Stimulated activated CD8-positive, alpha-beta memory T cell treated with anti-CD3 and anti-CD28 coated beads, Interleukin-4, amount 100 ng/mL, for 1 hour (primary cell): ENCODE measurements around the gene RBKS.
A peak's percentile ranks its signal among the peaks of the same experiment; 100 is the strongest.
"Not testable (repeated sequence)": the region's sequence is repeated elsewhere in the genome, so short reads cannot be mapped to it uniquely, and the experiment has no call there.

Experiments used
- DNase-seq, 2 donors: peaks; one replicate each; pipeline ENCODE4 v3.0.0-alpha.2; 2020; ENCODE audit warnings: low read depth in 2 of 2, low spot score in 1 of 2

The RBKS gene

DNA sequence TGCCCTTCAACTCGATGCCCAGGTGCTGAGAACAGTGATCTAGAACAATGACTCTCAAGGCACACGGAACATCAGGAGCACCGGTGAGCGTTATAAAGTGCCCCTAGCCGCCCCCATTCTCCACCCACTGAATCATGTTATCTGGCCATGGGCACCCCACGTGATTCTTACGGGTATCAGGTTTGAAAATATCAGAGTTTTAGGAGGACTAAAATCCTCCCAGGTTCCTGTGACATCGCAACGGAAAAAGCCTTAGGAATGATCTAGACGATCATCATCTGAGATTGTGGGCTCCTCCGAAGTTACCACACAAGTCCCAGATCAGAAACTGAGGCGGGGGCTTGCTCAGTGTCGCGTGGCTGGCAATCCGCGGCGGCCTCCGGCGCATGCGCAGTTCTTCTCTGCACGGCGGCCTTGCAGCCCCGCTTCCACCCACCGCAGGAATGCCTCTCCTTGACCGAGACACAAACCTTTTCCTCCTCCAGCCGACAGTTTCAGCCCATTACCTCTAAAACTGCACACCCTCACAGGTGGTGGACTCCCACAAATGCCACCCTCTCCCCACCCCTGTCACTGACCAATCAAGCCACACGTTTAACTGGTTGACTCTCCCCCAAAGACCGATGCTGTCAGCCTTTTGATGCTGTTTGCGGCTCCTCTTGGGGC, 124.4 kb downstream of the RBKS start:
- DNase-seq, result peak in 1 of 2 donors; percentile 17

DNA sequence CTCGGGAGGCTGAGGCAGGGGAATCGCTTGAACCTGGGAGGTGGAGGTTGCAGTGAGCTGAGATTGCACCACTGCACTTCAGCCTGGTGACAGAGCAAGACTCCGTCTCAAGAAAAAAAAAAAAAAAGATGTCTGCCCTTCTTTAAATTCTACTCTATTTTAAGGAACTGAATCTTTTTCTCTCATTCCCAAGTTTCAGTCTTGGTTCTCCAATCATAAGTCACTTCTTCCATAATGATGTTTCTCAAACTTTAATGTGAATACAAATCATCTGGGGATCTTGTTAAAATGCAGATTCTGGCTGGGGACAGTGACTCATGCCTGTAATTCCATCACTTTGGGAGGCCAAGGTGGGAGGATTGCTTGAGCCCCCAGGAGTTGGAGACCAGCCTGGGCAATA, 125.7 kb downstream of the RBKS start:
- not testable (repeated sequence) for DNase-seq

DNA sequence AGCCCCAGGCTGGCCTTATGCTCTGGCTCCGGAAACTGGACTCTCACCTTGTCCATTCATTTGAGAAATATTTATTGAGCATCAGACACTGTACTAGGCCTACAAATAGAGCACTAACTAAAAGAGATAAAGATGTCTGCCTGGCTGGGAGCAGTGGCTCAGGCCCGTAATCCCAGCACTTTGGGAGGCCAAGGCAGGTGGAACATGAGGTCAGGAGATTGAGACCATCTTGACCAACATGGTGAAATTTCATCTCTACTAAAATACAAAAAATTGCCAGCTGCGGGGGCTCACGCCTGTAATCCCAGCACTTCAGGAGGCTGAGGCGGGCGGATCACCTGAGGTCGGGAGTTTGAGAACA, 126.3 kb downstream of the RBKS start:
- DNase-seq, result no peak

DNA sequence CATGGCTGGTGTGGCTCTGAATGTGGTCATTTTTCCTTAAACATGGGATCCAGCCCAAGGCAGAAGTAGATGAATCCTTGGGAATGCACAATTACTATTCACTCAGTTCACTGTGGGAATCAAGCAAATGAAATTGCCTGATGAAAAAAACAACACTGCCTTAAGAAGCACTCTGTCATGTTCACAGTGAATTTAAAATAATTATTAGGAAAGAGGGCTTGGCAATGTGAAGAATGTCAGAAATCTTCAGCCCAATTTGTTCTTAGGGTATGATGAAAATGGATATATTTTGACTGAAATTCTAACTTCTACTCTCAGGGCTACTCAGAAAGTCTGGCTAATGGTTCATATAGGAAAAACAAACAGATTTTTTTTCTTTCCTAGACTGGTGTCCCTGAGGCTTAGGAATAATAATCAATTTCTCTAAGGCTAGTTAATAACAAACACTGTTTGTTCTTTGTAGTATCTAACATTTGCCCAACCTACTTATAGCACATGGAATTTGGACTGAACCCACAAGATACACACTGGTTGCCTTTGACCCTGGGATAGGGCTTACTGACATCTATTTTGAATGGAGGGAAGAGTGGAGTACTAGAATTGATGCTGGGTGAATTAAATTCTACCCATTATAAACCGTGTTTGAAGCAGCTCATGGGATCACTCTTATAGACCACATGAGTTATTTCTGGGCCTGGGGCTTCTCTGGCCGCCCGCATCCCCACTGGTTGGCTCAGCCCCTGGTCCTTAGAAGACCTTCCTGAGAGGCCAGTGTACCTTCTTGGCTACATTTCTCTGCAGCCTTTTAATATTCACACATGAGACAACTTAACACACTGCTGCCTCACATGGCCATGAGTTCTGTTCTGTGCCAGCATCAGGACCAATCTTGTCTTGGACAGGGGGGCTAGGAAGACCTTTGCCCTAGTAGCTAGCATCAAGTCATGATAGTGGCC, 127.0 kb downstream of the RBKS start:
- no peak for DNase-seq

DNA sequence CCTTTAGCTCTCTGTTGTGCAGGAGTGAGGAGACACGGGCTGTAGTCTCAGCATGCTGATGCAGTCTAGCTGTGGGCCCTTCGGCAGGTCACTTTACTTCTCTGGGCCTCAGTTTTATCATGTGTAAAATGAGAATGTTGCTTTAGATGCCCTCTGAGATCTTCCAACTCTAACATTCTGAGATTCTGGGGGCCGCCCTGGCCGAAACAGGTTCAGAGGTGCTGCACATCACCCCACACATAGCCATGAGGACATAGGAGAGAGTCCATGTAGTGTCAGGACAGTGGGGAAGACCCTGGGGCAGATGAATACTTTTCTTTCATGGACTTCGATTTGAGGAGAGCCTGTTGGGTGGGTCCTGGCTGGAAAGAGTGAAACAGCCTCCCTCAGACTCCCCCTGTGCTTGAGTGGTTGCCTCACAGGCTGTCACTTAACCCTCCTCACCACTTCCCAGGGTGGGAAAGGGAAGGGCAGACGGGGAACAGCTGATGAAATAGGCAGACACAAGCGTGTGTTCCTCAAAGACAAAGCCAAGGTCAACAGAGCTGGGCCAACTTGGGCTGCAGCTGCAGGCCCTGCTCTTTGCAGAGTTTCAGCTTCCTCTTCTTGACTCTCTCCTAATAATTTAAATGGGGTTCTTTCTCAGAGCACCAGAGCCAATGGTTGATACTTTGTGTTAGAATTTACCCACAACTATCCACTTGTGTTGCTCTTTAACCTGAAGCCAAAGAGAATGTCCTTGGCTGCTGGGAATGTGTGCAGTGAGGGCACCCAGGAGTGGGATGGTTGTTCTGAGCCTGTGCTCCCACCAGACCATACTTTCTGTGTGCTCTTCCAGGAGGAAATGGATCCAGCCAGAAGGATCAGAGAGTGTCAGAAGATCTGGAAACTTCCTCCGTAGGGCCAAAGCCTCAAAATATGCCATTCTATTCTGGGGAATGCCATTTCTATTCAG, 133.4 kb downstream of the RBKS start:
- DNase-seq, result no peak

DNA sequence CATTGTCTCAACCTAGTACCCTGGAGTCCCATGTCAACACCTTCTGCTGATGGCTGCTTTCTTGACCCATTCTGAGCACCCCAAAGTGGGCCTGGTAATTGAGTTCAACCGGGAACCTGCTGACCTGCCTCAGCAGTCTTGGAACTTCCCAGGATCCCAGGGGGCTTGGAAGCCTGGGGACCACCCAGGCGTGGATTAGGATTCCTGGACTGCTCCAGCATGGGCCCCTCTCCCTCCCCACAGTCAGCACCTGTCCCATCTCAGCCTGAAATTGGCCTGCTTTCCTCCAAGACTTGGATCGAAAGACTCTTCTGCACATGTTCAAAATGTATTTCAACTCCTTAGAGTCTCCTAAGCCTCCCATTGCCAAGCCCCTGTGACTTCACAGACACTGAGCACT, 134.1 kb downstream of the RBKS start:
- DNase-seq, result no peak

DNA sequence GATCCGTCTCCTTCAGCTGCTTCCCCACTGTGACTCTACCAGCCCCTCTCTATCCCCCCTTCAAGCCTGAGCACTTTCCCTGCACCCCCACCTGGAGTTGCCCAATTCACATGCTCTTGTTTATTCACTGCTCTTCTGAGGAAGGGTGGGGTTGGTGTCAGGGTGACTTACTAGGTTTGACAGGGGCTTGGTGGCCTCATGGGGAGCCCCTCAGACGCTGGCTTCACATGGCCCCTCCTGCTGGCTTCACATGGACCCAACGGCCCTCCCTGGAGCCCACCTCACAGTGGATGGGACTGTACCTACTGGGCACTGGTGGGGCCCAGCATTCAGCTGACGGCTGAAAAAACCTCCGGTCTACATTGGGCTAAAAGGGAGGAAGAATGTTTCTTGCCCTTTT, 135.4 kb downstream of the RBKS start:
- DNase-seq, result no peak

DNA sequence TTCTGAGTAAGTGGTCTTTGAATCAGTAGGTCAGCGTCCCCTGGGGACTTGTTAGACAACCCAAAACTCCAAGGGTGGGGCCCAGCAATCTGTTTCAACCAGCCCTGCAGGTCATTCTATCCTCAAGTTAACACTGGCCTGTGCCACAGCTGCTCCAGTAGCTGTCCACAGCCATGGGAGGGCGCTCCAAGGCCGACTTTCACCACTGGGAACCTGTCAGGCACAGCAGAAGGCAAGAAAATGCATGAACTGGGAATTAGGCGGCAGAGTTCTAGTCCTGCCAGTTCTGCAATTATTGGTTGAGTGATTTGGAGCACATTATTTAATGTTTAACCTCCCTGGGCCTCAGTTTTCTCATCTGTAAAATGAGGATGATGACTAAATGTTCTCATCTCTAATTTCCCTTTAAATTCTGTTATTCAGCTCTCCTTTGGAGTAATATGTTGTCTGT, 136.0 kb downstream of the RBKS start:
- peak; percentile 34 to 46 for DNase-seq

DNA sequence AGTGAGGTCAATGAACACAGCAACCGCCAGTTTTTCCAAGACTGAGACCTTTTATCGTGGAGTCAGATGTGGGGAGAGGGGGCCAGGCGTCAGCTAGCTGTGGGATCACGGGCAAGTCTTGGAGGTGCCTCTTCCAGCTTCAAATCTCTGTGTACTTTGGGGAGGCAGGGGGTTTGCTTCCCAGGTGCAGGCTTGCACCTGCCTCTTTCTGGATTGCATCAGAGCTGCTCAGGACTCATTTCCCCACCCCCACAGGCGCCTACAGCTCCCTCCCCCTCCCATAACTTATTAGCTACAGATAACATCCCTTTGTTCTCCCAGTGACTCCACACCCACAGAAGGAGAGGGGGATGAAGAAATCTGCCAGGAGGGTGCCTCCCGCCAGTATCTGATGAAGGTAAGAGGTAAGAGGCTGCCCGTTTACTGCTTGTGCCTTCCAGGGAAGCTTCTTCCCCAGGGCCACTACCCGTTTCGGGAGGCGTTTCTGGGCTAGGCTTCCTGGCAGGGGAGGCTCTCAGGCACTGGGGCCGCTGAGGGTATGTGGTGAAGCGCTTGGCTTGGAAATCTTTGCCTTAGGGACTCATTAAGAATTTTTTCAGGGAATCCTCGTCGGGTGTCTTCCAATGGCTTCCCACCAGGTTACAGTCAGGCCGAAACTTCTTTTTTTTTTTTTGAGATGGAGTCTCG, 137.5 kb downstream of the RBKS start:
- no peak for DNase-seq

DNA sequence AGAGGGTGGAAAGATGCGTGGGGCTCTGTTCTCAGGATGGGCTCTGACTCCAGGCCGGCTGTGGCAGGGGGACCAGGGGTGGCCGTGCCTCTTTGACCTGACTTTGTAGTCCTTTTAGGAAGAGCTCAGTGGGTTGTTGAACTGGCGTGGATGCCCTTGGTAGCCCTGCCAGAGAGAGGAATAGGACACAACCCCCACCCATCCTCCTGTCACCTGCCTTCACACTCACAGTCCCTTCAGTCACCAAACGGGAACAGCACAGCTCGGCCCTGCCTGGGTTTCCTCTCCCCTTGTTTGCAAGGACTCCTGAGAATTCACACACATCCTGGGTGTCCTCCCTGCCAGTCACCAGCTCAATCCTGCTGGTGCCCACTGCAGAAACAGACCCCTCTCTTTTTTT, 138.8 kb downstream of the RBKS start:
- DNase-seq, result no peak

DNA sequence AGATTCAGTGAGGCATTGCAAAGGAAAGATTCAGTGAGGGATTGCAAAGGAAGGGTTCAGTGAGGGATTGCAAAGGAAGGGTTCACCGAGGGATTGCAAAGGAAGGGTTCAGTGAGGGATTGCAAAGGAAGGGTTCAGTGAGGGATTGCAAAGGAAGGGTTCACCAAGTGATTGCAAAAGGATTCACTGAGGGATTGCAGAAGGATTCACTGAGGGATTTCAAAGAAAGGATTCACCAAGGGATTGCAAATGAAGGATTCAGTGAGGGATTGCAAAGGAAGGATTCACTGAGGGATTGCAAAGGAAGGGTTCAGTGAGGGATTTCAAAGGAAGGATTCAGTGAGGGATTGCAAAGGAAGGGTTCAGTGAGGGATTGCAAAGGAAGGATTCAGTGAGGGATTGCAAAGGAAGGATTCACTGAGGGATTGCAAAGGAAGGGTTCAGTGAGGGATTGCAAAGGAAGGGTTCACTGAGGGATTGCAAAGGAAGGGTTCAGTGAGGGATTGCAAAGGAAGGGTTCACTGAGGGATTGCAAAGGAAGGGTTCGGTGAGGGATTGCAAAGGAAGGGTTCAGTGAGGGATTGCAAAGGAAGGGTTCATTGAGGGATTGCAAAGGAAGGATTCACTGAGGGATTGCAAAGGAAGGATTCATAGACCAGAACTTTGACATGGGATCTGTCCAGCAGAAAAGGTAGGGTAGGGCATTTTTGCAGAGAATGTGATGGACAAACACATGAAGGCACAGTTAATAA, 141.2 kb downstream of the RBKS start:
- DNase-seq, result not testable (repeated sequence)

DNA sequence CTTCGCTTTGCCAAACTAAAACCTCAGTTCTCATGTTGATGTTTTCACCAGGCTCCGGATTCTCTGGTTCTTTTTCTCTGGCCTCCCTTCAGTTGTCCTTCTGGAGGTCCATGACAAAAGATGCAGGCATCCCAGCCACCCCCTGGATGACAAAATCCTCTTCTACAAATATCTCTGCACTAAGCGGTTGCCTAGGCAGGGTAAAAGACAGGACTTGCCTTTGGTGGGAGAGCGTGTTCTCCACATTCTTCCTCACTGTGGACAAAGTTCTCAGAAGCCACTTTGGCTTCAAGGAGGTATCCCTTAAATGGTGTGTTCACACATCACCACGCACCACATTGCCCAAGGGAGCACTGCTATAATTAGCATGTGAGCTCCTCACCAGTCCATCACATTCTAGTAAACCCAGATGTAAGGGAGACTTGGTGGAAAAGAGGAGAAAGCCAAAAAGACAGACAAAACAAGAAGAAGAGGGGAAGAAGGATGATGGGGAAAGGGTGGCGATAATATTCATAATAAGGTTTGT, 142.3 kb downstream of the RBKS start:
- DNase-seq, result no peak

DNA sequence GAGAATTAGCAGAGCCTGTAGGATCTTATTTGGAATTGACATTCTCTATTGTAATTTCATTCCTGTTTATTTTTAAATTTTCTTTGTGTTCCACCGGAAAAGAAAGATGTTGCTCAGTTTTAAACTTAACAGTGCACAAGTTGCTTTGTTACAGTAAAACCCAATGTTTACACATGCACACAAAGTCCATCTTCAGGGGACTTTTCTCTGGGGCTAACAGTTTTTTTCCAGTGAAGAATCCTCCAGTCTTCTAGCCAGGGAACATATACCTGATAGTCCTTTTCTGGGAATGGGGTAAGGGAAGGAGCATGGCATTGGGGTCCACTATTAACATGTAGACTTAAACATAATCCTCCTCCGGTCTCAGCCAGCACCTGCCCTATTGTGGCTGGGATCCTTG, 143.9 kb downstream of the RBKS start:
- DNase-seq, result no peak

DNA sequence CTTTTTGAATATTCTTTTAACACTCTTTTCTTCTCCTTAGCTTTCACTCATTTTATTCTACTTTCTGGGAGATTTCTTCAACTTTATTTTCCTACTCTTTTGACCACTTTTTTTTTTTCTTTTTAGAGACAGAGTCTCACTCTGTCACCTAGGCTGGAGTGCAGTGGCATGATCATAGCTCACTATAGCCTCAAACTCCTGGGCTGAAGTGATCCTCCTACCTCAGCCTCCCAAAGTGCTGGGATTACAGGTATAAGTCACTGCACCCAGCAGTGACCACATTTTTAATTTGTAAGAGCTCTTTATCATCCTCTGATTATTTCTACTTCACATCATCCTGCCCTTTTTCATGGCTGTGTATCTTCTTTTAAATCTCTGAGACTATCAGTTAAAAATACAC, 144.7 kb downstream of the RBKS start:
- DNase-seq, result not testable (repeated sequence)

DNA sequence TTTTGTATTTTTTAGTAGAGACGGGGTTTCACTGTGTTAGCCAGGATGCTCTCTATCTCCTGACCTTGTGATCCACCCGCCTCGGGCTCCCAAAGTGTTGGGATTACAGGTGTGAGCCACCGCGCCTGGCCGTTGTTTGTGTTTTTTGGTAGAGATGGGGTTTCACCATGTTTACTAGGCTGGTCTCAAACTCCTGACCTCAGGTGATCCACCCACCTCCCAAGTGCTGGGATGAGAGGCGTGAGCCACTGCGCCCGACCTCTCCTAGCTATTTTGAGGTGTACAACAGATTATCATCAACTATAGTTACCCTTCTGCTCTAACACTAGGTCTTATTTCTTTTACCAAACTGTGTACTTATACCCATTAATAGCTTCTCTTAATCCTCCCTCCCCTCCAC, 147.6 kb downstream of the RBKS start:
- no peak for DNase-seq

DNA sequence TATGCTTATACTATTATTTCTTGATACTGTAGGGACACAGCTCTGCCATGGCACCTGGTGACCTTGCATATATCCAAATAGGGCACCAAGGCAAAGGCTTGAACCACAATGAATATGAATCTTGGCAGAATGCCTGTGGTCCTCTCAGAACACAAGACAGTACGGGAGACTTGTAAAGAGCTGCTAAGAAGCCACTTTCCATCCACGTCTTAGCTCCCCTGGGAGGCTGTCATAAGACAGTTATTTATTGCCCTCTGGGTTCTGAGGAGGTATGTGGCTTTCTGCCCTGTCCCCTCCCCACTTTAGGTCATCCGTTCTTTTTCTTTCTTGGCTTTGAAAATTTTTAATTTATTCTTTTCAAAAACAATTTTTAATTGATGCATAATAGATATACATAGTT, 148.5 kb downstream of the RBKS start:
- no peak for DNase-seq

DNA sequence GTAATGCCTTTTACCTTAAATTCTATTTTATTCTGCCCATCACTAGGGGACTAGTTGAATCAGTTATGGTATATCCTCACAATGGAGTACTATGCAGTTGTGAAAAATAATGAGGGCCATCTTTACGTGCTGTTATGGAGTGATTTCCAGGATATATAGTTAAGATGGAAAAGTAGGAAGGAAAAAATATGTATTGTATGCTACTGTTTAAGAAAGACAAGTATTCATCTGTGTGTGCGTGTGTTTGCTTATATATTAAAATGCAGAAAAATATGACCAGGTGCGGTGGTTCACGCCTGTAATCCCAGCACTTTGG, 151.2 kb downstream of the RBKS start:
- no peak for DNase-seq

DNA sequence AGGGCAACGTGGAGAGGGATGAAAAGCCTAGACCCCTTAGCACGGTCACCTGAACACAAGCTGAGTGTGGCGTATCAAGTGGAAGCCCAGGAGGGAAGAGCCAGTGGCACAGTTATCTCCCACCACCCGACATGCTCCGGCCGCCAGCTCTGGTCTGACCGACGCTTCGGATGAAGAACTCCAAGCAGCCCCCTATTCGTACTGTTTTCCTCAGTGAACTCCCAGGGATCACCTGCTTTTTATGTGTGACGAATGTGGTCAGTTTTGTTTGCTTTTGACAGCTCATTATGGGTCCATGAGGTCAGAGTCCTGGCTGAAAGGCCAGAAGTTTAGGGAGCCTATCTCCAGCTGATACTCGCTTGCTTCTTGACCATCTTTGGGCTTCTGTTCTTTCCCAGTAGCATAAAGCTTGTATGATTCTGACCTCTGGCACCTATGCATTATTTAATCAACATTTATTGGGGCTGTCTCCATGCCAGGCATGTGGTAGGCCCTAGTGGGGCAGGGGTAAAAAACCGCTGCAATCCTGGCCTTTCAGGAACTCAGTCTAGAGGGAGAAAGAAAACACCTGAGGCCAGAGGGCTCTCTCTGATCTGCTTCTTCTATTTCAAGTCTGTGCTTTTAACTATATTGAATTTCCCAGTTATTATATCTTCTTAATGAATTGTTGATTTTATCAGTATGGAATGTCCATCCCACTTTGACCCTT, 151.7 kb downstream of the RBKS start:
- DNase-seq, result no peak

DNA sequence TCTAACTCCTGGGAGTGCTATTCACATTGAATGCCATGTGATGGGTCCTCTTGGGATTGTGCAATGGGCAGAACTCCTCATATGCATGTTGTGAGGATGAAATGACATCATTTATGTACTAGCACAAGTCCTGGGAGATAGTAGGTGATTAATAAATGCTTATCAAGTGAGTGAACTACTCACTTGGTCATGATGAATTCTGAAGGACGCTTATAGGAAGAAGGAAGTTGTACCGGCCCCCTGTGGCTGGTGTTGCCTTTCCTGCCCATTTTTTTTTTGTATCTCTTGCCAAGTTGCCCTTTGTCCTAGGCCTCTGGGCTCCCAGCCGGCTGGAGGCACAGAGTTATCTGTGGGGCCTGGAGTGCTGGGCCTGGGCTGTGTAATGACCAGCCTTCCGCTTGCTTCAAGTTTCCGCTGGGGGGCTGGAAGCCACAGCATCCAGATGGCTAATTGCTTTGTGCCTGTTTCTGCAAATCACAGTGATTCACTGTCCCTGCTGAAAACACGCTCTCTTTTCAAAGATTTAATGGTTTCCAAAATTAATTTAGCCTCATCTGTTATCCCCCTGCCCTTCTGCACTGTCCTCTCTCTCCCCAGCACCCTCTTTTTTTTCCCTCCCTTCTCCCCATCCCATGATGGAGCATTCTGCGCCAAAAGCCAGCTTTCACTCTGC, 152.4 kb downstream of the RBKS start:
- no peak for DNase-seq
